GM12874 (cell line): Measurements from ENCODE around the gene GAN.

Experiments
- TF ChIP-seq, protein P1 (sequence below): IDR thresholded peaks from 2 replicates; pipeline ENCODE4 v1.5.1; 2011; ENCODE audit warnings: low read depth, mild to moderate bottlenecking, control low read depth, low read length, moderate library complexity; ENCODE audit not compliant: insufficient read depth

The GAN gene

DNA sequence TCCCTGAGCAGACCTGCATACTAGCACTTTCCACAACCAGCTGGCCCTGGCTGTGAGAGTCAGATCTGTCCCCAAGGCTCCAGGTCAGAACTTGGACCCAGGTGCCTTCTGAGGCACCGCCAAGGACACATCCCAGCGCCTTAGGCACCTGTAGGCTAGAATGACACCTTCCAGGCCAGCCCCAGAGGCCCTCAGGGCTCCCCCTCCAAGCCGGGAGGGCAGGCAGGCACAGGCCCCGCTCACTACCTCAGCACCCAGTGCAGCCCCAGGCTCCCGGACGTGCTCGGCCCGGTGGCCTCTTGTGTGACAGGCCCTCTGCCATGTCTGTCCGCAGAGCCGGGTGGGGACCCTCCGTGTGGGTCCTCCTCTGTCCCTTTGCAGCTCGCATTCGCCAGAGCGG, 73.6 kb downstream of the GAN start:
- TF ChIP-seq, protein P1, sequence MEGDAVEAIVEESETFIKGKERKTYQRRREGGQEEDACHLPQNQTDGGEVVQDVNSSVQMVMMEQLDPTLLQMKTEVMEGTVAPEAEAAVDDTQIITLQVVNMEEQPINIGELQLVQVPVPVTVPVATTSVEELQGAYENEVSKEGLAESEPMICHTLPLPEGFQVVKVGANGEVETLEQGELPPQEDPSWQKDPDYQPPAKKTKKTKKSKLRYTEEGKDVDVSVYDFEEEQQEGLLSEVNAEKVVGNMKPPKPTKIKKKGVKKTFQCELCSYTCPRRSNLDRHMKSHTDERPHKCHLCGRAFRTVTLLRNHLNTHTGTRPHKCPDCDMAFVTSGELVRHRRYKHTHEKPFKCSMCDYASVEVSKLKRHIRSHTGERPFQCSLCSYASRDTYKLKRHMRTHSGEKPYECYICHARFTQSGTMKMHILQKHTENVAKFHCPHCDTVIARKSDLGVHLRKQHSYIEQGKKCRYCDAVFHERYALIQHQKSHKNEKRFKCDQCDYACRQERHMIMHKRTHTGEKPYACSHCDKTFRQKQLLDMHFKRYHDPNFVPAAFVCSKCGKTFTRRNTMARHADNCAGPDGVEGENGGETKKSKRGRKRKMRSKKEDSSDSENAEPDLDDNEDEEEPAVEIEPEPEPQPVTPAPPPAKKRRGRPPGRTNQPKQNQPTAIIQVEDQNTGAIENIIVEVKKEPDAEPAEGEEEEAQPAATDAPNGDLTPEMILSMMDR: no peak

DNA sequence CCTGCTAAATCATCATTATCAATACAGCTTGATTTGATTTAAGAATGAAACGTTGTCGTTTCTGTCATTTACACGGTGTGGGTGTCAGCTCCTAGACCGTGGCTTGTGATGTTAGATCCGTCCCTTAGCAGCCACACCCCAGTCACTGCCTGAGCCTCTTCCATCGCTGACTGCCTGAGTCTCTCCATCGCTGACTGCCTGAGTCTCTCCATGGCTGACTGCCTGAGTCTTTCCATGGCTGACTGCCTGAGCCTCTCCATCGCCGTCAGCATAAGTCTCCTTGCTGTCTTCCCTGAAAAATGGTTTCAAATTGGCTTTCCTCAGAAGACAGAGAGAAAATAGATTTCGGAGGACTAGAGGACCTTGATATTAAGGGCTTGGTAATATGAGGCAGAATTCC, 76.1 kb downstream of the GAN start:
- TF ChIP-seq, protein P1: no peak

DNA sequence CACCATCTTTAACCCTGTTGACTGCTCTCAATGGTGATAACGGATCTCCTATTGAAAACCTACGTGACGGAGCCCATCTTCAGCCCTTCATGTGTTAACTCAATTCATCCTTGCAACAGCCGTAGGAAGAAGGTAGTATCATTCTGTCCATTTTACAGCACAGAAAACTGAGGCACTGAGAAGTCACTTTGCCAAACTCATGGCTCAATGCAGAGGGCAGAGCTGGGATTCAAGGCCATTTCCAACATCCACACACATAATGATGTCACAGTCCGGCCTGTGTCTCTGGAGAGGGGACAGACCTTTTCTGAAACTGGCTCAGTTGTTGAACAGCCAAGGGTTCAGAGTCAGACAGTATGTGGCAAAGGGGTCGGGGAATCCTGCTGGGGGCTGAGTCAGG, 77.2 kb downstream of the GAN start:
- TF ChIP-seq, protein P1: no peak

DNA sequence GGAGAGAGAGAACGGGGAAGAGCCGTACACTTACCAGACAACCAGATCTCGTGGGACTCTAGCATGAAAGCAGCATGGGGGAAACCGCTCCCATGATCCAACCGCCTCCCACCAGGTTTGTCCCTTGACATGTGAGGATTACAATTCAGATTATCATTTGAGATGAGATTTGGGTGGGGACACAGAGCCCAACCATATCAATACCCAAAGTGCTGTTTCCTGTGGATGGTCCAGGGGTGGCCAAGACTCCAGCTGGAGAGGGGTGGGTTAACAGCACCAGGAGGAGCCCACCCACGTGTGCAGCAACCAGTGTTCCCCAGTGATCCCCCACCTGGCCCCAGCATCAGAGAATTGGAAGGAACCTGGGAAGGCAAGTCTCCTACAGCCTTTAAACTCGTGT, 79.7 kb downstream of the GAN start:
- TF ChIP-seq, protein P1: no peak

DNA sequence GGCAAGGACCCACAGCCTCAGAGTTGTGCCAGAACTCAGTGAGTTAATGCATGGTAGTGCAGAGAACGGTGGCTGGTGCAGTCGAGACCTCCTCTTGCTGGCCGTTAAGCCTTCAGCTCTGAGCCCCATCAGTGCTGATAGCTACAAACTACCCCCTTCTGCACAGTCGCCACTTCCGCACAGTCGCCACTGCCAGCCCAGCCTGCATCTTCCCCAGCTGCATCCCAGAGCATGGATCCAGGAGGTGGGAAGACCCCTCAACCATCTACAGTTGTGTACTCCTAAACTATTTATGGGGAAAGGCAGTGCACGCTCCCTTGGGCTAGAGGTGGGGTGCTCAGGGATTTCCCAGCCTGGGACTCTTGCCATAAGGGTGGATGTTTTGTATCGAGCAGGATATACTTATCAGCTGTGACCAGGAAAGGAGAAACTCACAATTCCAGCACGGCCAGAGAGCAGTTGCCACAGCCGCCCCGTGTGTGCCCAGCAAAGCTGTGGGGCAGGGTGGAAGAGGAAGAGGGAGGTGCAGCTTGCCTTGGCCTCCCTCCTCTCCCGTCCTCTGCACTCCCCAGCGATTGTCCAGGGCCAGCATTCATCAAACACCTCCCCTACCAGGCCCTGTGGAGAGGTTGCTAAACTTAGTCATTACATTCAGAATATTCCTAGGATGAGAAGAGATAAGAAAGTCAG, 80.3 kb downstream of the GAN start:
- TF ChIP-seq, protein P1: no peak

DNA sequence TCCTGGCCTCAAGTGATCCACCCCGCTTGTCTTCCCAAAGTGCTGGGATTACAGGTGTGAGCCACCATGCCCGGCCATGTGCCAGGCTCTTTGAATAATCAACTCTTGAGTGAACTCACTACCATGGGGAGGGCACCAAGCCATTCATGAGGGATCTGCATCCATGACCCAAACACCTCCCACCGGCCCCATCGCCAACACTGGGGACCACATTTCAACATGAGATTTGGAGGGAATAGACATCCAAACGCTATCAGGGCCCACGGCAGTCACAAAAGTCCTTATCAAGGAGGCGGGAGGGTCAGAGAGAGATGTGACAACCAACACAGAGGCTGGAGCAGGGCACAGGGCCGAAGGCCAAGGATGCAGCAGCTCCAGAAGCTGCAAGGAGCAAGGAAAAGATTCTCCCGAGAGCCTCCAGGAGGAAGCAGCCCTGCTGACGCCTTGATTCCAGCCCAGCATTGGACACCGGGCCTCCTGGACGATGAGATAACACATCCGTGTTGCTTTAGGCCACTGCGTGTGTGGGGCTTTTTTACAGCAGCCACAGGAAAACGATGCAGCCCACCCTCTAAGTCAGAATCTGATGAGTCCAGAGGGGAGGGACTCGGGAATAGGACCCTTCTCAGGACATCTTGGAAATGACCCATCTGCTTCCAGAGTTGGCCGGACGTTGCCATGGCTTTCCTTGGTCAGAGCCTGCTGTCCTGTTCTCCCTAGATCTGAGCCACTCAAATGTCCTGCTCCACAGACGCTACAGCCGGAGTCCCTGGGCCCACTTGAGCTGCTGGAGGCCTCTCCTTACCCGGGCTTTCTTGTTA, 82.5 kb downstream of the GAN start:
- TF ChIP-seq, protein P1: no peak

DNA sequence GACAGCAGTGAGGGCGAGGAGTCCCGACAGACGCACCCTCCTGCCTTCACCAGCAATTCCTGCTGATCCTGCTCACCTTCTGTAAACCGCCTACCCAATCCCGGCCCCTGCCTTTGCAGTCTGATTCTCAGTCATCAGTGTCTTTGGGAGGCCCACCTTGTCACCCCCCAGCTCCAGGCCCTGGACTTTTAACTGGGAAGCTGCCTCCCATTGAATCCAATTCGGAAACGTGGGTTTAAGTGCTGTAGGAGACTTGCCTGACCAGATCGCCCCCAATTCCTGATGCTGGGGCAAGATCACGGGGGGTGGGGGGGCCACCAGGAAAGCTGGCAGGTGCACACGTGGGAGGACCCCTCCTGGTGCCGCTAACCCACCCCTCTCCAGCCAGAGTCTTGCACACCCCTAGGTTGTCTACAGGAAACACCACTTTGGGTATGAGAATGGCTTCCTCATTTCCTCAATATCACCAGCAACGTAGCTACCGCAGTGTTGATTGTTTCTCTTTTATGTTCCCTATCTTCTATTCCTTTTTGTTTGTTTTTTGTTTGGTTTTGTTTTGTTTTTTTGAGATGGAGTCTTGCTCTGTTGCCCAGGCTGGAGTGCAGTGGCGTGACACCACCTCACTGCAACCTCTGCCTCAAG, 83.2 kb downstream of the GAN start:
- TF ChIP-seq, protein P1: no peak
